HG02588 (cell line): ENCODE results near the gene JAML.

Experiments used
- ATAC-seq: cut with Tn5 transposase; IDR thresholded peaks from one replicate; pipeline ENCODE4 v1.9.1; 2021; ENCODE audit warnings: mild to moderate bottlenecking, moderate library complexity; ENCODE audit not compliant: unreplicated experiment

Gene JAML

DNA sequence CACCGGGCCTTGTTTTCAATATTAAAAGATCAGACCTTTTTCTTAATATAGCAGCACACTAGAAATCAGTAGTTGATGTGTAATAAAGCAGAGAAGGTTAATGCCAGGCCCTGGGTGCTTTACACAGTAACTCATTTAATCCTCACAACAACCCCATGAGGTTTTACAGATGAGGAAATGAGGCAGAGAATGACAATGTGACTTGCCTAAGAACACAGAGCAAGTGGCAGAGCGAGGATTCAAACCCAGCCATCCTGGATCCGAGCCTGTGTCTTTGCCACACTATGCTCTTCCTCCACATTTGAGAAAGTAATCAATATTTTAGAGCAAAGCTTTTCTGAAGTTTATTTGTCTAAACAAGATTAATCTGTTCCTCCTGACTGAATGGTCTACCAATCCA, 7.2 kb downstream of the JAML start:
- no peak for ATAC-seq

- peak; percentile 58 for ATAC-seq
Measured at GRCh38 chr11:118216621-118217481, 8.0 kb downstream of the JAML start.

GRCh38 chr11:118215765-118216164, 9.0 kb downstream of the JAML start:
- no peak for ATAC-seq

DNA sequence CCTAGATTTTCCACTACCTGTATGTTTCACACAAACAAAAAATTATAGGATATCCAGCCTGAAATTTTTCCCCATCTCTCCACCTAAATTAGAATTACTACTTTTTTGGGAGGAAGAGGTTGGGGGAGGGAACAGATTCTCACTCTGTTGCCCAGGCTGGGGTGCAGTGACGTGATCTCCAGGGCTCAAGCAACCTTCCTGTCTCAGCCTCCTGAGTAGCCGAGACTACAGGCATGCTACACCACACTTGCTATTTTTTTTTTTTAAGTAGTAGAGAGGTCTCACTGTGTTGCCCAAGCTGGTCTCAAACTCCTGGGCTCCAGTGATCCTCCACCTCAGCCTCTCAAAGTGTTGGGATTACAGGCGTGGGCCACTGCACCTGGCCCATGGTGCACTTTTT, 9.5 kb downstream of the JAML start:
- no peak for ATAC-seq

- ATAC-seq: no peak
Measured at GRCh38 chr11:118214210-118214914, 10.4 kb downstream of the JAML start.

DNA sequence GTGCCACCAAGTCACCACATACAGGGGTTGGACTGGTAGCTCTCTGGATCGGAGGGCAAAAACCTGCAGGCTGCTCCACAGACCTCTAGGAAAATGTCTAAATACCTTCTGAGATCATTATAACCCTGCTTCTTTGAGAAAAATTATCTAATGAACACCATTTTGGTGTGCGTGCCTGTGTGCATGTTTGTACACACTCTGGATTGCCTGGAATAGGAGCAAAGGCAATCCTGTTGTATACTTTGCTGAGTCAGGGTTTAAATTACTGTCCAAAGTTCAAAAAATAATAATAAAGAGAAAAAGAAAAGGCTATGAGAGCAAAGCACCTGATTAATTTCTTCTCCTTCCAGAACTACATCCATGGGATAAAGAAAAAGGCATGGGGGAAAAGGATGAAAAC, 11.0 kb downstream of the JAML start:
- ATAC-seq: no peak

DNA sequence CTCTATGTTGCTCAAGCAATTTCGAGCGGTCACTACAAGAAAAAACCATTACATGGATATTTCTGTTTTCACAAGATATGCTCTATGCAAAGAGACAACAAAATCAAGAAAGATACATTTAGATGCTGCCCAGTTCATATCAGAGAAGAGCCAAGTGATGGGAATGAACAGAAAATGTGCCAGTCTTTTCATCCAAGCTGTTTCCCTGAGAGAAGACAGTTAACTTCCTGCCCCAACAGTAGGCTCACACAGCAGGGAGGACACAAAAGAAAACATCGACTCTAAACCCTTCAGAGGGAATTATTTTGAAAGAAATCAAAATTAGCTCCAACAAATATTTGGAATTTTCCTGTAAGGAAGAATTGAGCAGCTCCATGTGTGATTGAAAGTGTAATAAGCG, 11.6 kb downstream of the JAML start:
- ATAC-seq: no peak

- ATAC-seq: no peak
Measured at GRCh38 chr11:118212781-118213191, 12.0 kb downstream of the JAML start.

- no peak for ATAC-seq
Measured at GRCh38 chr11:118212131-118212725, 12.6 kb downstream of the JAML start.

DNA sequence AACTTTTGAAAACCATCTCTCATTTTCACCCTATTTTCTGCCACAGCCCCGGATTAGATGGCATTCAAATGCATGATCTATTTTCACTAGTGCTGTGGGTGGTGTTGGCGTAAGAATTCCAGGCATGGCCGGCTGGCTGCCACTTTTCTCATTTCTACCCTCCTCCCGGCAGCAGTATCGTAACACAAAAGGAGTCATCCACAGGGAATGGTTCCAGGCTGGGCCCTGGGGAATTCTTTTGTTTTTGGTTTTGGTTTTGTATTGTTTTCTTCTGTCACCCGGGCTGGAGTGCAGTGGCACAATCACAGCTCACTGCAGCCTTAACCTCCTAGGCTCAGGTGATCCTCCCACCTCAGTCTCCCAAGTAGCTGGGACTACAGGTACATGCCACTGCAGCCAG, 13.8 kb downstream of the JAML start:
- no peak for ATAC-seq

DNA sequence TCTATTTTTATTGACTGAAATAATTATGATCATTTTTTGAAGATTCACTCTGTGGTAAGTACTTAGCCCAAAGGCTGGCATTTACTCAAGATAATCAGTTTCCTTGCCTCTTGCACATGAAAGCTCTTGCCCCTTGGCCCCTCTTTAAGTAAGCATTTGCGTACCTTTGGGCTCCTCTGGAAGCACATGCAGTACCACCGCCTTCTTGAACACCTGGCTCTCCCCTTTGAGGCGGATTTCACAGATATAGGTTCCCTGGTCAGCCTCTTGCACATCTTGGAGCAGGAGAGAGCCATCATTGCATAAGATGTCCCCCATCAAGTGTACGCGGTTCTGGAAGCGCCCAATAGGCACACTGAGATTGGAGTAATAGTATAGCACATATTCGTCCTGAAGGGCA, 14.5 kb downstream of the JAML start:
- ATAC-seq: no peak

- no peak for ATAC-seq
Measured at GRCh38 chr11:118209033-118209432, 15.8 kb downstream of the JAML start.

DNA sequence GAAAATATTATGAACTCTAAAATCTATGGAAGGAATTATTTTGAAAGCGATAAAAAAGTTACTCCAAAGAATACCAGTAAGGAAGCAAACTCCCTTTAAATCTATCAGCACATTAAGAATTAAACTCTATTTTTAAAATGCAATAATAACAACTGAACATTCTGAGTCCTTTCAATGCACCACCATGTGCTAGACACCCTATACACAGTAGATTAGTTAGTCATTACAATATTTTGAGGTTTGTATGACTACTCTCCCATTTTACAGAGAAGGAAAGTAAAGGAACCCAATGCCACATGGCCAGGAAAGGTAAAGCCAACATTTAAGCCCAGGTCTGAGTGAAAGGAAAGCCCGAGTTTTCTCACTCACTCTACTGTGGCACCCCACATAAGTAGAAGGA, 17.7 kb downstream of the JAML start:
- no peak for ATAC-seq

GRCh38 chr11:118206391-118207031, 18.3 kb downstream of the JAML start:
- no peak for ATAC-seq

DNA sequence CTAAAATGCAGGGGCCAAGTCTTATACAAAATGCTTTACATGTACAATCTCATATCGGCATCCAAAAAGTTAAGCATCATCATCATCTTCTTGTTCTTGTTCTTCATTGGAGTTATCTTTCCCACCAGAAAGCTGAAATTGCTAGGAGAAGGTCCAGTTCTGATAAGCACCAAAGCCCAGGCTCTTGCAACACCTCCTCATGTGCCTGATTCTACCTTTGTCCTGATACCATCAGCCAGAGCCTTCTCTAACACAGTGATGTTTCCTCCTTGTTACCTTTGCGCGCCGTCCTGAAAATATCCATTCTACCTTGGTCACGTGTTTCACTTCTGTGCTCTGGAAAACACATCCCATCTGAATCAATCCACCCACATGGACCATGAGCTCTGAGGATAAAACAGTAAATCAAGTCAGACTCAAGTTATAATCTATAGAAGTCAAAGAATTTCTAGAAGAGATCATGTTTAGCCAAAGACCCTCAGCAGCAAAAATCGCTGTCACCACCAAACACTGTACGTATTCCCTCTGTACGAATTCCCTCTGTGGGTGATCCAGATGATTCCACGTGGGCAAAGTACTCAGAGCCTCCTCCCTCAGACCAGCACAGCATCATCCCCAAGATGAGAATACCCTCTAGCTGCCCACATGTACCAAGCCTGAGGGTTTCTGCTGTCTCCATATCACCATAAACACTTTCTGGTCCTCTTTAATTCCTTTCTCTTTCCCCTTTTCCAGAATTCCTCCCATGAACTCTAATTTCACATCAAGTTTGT, 19.0 kb downstream of the JAML start:
- ATAC-seq: no peak

DNA sequence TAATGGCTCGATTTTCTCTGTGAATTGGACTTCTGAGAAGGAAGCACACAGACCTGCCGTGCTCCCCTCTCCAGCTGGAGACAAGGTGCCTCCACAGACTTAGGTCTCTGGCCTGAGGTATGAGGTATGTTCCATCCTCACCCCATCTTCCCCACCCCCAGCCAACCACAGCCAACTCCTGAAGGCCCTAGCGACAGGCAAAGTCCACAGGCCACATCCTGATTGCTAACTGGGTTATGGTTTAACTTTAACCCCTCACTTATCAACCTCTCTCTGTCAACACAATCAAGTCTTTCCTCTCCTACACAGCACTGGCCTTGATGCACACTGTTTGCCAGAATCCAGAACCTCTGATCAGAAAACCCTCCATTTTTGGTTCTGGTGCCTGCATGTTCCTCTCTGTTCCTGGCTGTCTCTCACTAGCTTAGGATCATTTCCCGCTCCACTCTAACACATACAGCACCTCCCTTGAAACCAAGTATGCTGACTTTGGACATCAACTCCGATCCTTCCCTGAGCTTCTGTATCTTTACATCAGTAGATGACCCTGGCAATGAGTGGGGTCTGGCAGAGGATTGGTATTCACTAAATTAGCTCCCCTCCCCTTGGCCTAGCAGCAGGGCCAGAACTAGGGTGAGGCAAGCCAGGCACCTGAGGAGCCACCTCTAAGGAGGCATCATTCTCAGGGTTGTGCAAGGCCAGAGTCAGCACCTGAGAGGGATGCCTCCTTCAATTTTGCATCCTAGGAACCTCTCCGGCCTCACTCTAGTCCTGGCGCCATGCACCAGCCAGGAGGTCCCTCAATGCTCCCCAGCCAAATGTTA, 22.0 kb downstream of the JAML start:
- no peak for ATAC-seq

- no peak for ATAC-seq
Measured at GRCh38 chr11:118201966-118202365, 22.8 kb downstream of the JAML start.

GRCh38 chr11:118200901-118201680, 23.7 kb downstream of the JAML start:
- ATAC-seq: no peak

DNA sequence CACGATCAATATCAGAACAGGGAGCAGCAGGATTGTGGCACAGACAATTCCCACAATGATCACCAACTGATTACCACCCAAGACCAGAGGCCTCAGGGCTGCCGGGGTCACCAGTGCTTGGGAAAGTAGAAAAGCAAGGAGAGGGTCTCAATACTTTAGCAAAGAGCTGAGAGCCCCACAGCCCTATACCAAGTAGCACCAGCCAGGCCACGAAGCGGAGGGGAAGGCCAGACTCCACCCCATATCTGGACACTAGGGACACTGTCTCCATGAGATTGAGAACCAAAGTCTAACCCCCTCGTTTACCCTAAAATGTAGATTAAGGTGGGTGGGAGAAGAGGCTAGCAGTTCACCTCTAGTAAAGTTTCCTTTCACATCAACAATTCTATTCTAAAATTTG, 24.3 kb downstream of the JAML start:
- ATAC-seq: no peak
